Large intestine (tissue), 3 donors: ENCODE data around the gene FOXE1. TPM values are rescaled to one million over a fixed set of nuclear protein-coding genes. Genes with fewer than 3 reads are reported as not detected.

Experiments
- DNase-seq, 2 donors: peaks; one replicate each; pipeline versions ENCODE4 v3.0.0 to v3.0.0-alpha.2; 2013
- H3K27ac ChIP-seq: one replicate; pipeline ENCODE4 v1.5.1; 2013; ENCODE audit warnings: low read length
- H3K27me3 ChIP-seq: 2 replicates; pipeline ENCODE4 v1.6.1; 2013; ENCODE audit warnings: low read length; ENCODE audit not compliant: control insufficient read depth, insufficient read depth
- H3K36me3 ChIP-seq: 2 replicates; pipeline ENCODE4 v1.6.1; 2013; ENCODE audit warnings: low read length; ENCODE audit not compliant: control insufficient read depth, insufficient read depth
- H3K4me1 ChIP-seq: one replicate; pipeline ENCODE4 v1.6.1; 2013; ENCODE audit warnings: low read length; ENCODE audit not compliant: control insufficient read depth, insufficient read depth
- H3K4me3 ChIP-seq: one replicate; pipeline ENCODE4 v1.5.1; 2013; ENCODE audit warnings: low read length
- H3K9me3 ChIP-seq: one replicate; pipeline ENCODE4 v1.6.1; 2013; ENCODE audit warnings: mild to moderate bottlenecking, low read depth, low read length, moderate library complexity; ENCODE audit not compliant: control insufficient read depth
- WGBS: methylation state at CpG from one replicate; pipeline ENCODE4 v1.1.5; 2013; ENCODE audit warnings: low lambda C conversion rate; ENCODE audit not compliant: insufficient coverage; 5-methylcytosine and 5-hydroxymethylcytosine counted together
- polyA plus RNA-seq: library from polyadenylated mRNA; unstranded; fragments of 120-200 nt; gene quantifications from one replicate; pipeline ENCODE4 v1.2.1, GENCODE V29; 2013

The FOXE1 gene
- polyA plus RNA-seq, 1 donor, result 0.01 TPM

GRCh38 chr9:97848215-97848479 lies 4.9 kb upstream of the FOXE1 start:
- no peak for DNase-seq
- no peaks in the 10 kb centered on the region for H3K36me3 ChIP-seq
- peaks cover 80% of the 10 kb centered on the region for H3K27me3 ChIP-seq
- H3K27ac ChIP-seq, result no peak overlapping the region
- H3K4me1 ChIP-seq, result peaks cover 6% of the 10 kb centered on the region
- H3K4me3 ChIP-seq, result no peak overlapping the region
- H3K9me3 ChIP-seq, result peaks cover 15% of the 10 kb centered on the region
- WGBS, result no CpG with 5 or more reads among the region's 7 CpGs

- H3K4me3 ChIP-seq, result no peak overlapping the region
- peaks cover 15% of the 10 kb centered on the region for H3K9me3 ChIP-seq
- H3K4me1 ChIP-seq, result peaks cover 6% of the 10 kb centered on the region
- peaks cover 85% of the 10 kb centered on the region for H3K27me3 ChIP-seq
- no peaks in the 10 kb centered on the region for H3K36me3 ChIP-seq
- H3K27ac ChIP-seq, result no peak overlapping the region
- DNase-seq, result no peak
- no CpG with 5 or more reads among the region's 61 CpGs for WGBS
Observed at GRCh38 chr9:97848480-97849237, 4.4 kb upstream of the FOXE1 start.

- 20% methylated on average over 1 of the region's 3 CpGs for WGBS
- Histone ChIP-seq H3K4me1 (peaks cover 6% of the 10 kb centered on the region), H3K27me3 (peaks cover 97% of the 10 kb centered on the region), H3K9me3 (peaks cover 15% of the 10 kb centered on the region), H3K4me3 (no peak overlapping the region), H3K36me3 (no peaks in the 10 kb centered on the region), H3K27ac (no peak overlapping the region)
- no peak for DNase-seq
Observed at GRCh38 chr9:97849980-97850379, 3.0 kb upstream of the FOXE1 start.

GRCh38 chr9:97850746-97851445 lies 2.1 kb upstream of the FOXE1 start:
- peaks cover 97% of the 10 kb centered on the region for H3K27me3 ChIP-seq
- 8% methylated on average over 2 of the region's 13 CpGs for WGBS
- no peak for DNase-seq
- H3K4me1 ChIP-seq, result peaks cover 6% of the 10 kb centered on the region
- no peak overlapping the region for H3K27ac ChIP-seq
- H3K36me3 ChIP-seq, result no peaks in the 10 kb centered on the region
- H3K9me3 ChIP-seq, result peaks cover 15% of the 10 kb centered on the region
- no peak overlapping the region for H3K4me3 ChIP-seq

GRCh38 chr9:97851446-97851883 lies 1.6 kb upstream of the FOXE1 start:
- no peak overlapping the region for H3K4me3 ChIP-seq
- no peak for DNase-seq
- WGBS, result no CpG with 5 or more reads among the region's 23 CpGs
- peaks cover 6% of the 10 kb centered on the region for H3K4me1 ChIP-seq
- peaks cover 15% of the 10 kb centered on the region for H3K9me3 ChIP-seq
- no peaks in the 10 kb centered on the region for H3K36me3 ChIP-seq
- no peak overlapping the region for H3K27ac ChIP-seq
- H3K27me3 ChIP-seq, result peaks cover 97% of the 10 kb centered on the region

GRCh38 chr9:97852001-97852398 lies 1.0 kb upstream of the FOXE1 start:
- no CpG with 5 or more reads among the region's 24 CpGs for WGBS
- no peaks in the 10 kb centered on the region for H3K36me3 ChIP-seq
- no peak overlapping the region for H3K27ac ChIP-seq
- H3K4me1 ChIP-seq, result peaks cover 6% of the 10 kb centered on the region
- no peak overlapping the region for H3K4me3 ChIP-seq
- peaks cover 97% of the 10 kb centered on the region for H3K27me3 ChIP-seq
- peaks cover 15% of the 10 kb centered on the region for H3K9me3 ChIP-seq
- no peak for DNase-seq

GRCh38 chr9:97852399-97853055 lies 499 bp upstream of the FOXE1 start:
- peaks cover 15% of the 10 kb centered on the region for H3K9me3 ChIP-seq
- DNase-seq, result no peak
- H3K4me1 ChIP-seq, result peaks cover 9% of the 10 kb centered on the region
- no peak overlapping the region for H3K4me3 ChIP-seq
- peaks cover 97% of the 10 kb centered on the region for H3K27me3 ChIP-seq
- no peaks in the 10 kb centered on the region for H3K36me3 ChIP-seq
- H3K27ac ChIP-seq, result no peak overlapping the region
- WGBS, result no CpG with 5 or more reads among the region's 34 CpGs

GRCh38 chr9:97853844-97854695 lies 1.0 kb downstream of the FOXE1 start:
- H3K27me3 ChIP-seq, result peaks cover 97% of the 10 kb centered on the region
- peaks cover 12% of the 10 kb centered on the region for H3K4me1 ChIP-seq
- DNase-seq, result peak in 1 of 2 donors; percentile 48
- H3K27ac ChIP-seq, result no peak overlapping the region
- H3K9me3 ChIP-seq, result peaks cover 9% of the 10 kb centered on the region
- H3K36me3 ChIP-seq, result no peaks in the 10 kb centered on the region
- no CpG with 5 or more reads among the region's 125 CpGs for WGBS
- H3K4me3 ChIP-seq, result peak overlapping the region; percentile 28

- H3K36me3 ChIP-seq, result no peaks in the 10 kb centered on the region
- H3K27me3 ChIP-seq, result peaks cover 97% of the 10 kb centered on the region
- peaks cover 12% of the 10 kb centered on the region for H3K4me1 ChIP-seq
- H3K27ac ChIP-seq, result no peak overlapping the region
- peaks cover 9% of the 10 kb centered on the region for H3K9me3 ChIP-seq
- no peak overlapping the region for H3K4me3 ChIP-seq
- 0% methylated on average over 3 of the region's 71 CpGs for WGBS
- no peak for DNase-seq
Observed at GRCh38 chr9:97854696-97855485, 1.9 kb downstream of the FOXE1 start.
